Keratinocyte (primary cell): ENCODE data around the gene TRAK2. TPM values are rescaled to one million over a fixed set of nuclear protein-coding genes. Genes with fewer than 3 reads are reported as not detected.
A peak's percentile ranks its signal among the peaks of the same experiment; 100 is the strongest.

Experiments used
- DNase-seq: peaks from one replicate; pipeline ENCODE4 v3.0.0-alpha.2; 2011; ENCODE audit warnings: low read depth, missing footprints, low spot score
- FAIRE-seq: peaks from 2 replicates; lab custom pipeline; 2011; peaks lifted over from hg19 to GRCh38; lab: Jason Lieb, UNC
- H2AFZ ChIP-seq: 2 replicates; pipeline ENCODE4 v1.6.0; 2012; ENCODE audit warnings: low read length, control low read depth, inconsistent platforms; ENCODE audit not compliant: control insufficient read depth
- H3K27ac ChIP-seq: 2 replicates; pipeline ENCODE4 v1.5.1; 2011; ENCODE audit warnings: low read length; ENCODE audit not compliant: control insufficient read depth, insufficient read depth
- H3K27me3 ChIP-seq: 3 replicates; pipeline ENCODE4 v1.6.0; 2011; ENCODE audit warnings: low read length; ENCODE audit not compliant: control insufficient read depth, insufficient read depth; ENCODE audit errors: extremely low read depth
- H3K36me3 ChIP-seq, 2 experiments: 2 replicates in 1 of 2; 3 replicates in 1 of 2; pipeline ENCODE4 v1.5.1; 2011; ENCODE audit warnings: low read length in 2 of 2, mild to moderate bottlenecking in 1 of 2; ENCODE audit not compliant: control insufficient read depth in 2 of 2, insufficient read depth in 2 of 2; ENCODE audit errors: extremely low read depth in 1 of 2
- H3K4me1 ChIP-seq: 3 replicates; pipeline ENCODE4 v1.5.1; 2011; ENCODE audit warnings: low read length; ENCODE audit not compliant: control insufficient read depth, insufficient read depth; ENCODE audit errors: extremely low read depth
- H3K4me2 ChIP-seq: 3 replicates; pipeline ENCODE4 v1.6.0; 2011; ENCODE audit warnings: low read depth, low read length; ENCODE audit not compliant: control insufficient read depth, insufficient read depth; ENCODE audit errors: extremely low read depth
- H3K4me3 ChIP-seq, 3 experiments: fragments of 200-600 bp in 1 of 3; sonication (generic) in 1 of 3; 2 replicates in 2 of 3; 3 replicates in 1 of 3; pipeline ENCODE4 v1.5.1; 2011 to 2016; ENCODE audit warnings: low read length in 3 of 3, mild to moderate bottlenecking in 3 of 3, control low read depth in 2 of 3, inconsistent platforms in 1 of 3, low read depth in 1 of 3, mixed read lengths in 1 of 3, mixed run types in 1 of 3, moderate library complexity in 1 of 3; ENCODE audit not compliant: control insufficient read depth in 2 of 3, insufficient read depth in 2 of 3; ENCODE audit errors: extremely low read depth in 1 of 3
- H3K79me2 ChIP-seq: 2 replicates; pipeline ENCODE4 v1.6.0; 2012; ENCODE audit warnings: low read length; ENCODE audit not compliant: control insufficient read depth, insufficient read depth
- H3K9ac ChIP-seq: 3 replicates; pipeline ENCODE4 v1.6.0; 2011; ENCODE audit warnings: low read length; ENCODE audit not compliant: control insufficient read depth, insufficient read depth; ENCODE audit errors: extremely low read depth
- H3K9me1 ChIP-seq: 3 replicates; pipeline ENCODE4 v1.6.0; 2011; ENCODE audit warnings: low read length; ENCODE audit not compliant: control insufficient read depth, insufficient read depth; ENCODE audit errors: extremely low read depth
- H3K9me3 ChIP-seq: 2 replicates; pipeline ENCODE4 v1.5.1; 2012; ENCODE audit warnings: low read depth, low read length; ENCODE audit not compliant: control insufficient read depth
- H4K20me1 ChIP-seq: 3 replicates; pipeline ENCODE4 v1.6.0; 2011; ENCODE audit warnings: low read length; ENCODE audit not compliant: control insufficient read depth, insufficient read depth; ENCODE audit errors: extremely low read depth
- CTCF ChIP-seq, 3 experiments: IDR thresholded peaks in 1 of 3; conservative IDR thresholded peaks in 1 of 3; optimal IDR thresholded peaks in 1 of 3; 2 replicates in 2 of 3; 3 replicates in 1 of 3; pipeline versions ENCODE3 to v1.5.1; 2011; ENCODE audit warnings: low read length in 3 of 3, mild to moderate bottlenecking in 3 of 3, moderate library complexity in 2 of 3, control low read depth in 1 of 3, inconsistent platforms in 1 of 3; ENCODE audit not compliant: insufficient read depth in 2 of 3; ENCODE audit errors: extremely low read depth in 1 of 3
- EZH2 ChIP-seq: IDR thresholded peaks from one replicate; pipeline ENCODE4 v1.6.1; 2012; ENCODE audit warnings: inconsistent platforms, mild to moderate bottlenecking, low read length, moderate library complexity
- dilution Hi-C: fragments of 300-500 bp; cut with MboI; formaldehyde crosslinking; loops from one replicate; pipeline ENCODE4 v1.7.0; 2020; ENCODE audit warnings: low sequenced_read_pairs; ENCODE audit not compliant: extremely low pct_ligation_motif_present
- polyA plus RNA-seq, 5 experiments: library from polyadenylated mRNA; depleted of rRNA in 3 of 5; stranded (reverse) in 3 of 5; stranded (forward) in 1 of 5; unstranded in 1 of 5; fragments of >200 nt; gene quantifications; 1 replicate in 1 of 5; 2 replicates in 3 of 5; 3 replicates in 1 of 5; pipeline versions ENCODE4 v1.2.1 to v1.2.3, GENCODE V29; 2011 to 2012; ENCODE audit warnings: missing spikeins in 2 of 5, low read depth in 1 of 5, low replicate concordance in 1 of 5

The TRAK2 gene
- polyA plus RNA-seq, 1 donor (not counting 4 experiments of a cell fraction or from before 2014, with no cell fraction given), result 12.9 TPM

DNA sequence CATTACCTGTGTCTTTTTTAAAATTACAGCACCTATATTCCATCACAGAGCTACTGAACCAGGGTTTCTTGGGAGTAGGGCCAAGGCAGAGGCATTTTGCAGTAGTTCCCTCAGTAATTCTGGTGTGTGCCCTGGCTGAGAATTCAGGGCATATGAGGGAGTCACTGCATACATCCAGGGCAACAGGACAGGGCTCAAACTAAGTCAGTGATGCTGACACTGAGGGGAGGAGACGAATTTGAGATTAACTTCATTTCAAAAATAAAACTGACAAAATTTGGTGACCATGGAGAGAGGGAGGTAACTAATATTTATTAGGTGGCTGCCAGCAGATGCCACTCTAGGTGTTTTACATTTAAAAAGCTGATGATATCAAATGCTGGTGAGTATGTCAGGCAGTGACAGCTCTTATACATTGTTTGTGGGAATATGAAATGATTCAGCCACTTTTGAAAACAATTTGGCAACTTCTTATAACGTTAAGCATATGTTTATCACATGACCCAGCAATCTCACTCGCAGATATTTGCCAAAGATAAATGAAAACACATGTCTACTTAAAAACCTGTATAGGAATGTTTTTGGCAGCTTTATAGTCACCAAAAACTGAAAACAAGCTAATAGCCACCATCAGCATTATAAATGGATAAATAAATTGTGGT, 20.6 kb upstream of the TRAK2 start:
- H2AFZ ChIP-seq, result no peak overlapping the region
- no peak overlapping the region for H3K4me3 ChIP-seq
- no peaks in the 10 kb centered on the region for H3K9me1 ChIP-seq
- peaks cover 16% of the 10 kb centered on the region for H3K4me1 ChIP-seq
- H3K9me3 ChIP-seq, result no peaks in the 10 kb centered on the region
- FAIRE-seq, result no peak
- H3K36me3 ChIP-seq, result peaks cover 0 to 7% of the 10 kb centered on the region in 2 experiments
- no peak overlapping the region for H3K27ac ChIP-seq
- dilution Hi-C loops, result no loop called here
- no peaks in the 10 kb centered on the region for H3K79me2 ChIP-seq
- H3K4me2 ChIP-seq, result no peak overlapping the region
- no peak overlapping the region for H3K9ac ChIP-seq
- no peaks in the 10 kb centered on the region for H4K20me1 ChIP-seq
- no peak for DNase-seq
- no peaks in the 10 kb centered on the region for H3K27me3 ChIP-seq
- TF ChIP-seq CTCF (optimal IDR thresholded peaks at IDR 0.05 in 1 of 3, IDR thresholded peaks at IDR 0.05 in 1 of 3, conservative IDR thresholded peaks at IDR 0.05 in 1 of 3; ENCODE audit: extremely low read depth in 1 of 3, insufficient read depth in 2 of 3, low read length in 3 of 3) (no peak), EZH2 (no peak)

DNA sequence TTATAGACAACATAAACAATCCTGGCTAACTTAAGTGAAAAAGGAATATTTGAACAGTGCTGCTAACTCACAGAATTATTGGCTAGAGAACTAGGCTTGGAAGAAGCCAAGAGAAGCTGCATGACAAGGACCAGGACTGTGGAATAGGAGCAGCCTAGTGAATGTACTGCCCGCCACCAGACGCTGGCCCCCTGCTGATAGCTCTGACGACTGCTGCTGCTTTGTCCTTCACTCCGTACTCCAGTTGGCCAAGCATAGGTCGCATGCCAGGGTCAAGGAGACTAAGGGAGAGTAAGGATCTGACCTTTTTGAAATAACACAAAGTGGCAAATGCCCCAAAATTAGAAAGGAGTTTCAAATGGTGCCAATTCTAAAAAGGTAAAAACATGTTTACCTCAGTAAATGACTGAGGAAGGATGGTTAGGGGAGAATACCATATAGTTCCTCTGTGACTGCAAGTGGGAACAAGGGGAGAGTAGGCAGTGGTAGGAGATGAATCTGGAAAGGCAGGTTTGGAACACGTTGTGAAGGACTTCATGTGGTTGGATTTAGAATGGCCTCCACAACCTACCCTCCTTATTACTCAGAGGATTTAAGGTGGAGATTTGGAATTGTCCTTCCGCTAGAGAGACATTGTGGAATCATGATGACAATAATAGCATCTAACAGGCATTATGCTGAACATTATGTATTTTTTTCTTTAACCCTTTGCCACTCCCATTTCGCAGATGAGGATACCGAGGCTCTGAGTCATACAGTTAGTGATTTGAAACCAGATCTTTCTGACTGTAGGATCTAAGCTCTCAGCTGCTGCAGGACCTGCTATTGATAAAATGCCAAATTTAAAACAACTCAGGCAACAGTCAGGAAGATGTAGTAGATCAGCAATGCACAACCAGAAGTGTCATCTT, 19.8 kb upstream of the TRAK2 start:
- Histone ChIP-seq H3K9me1 (no peaks in the 10 kb centered on the region), H3K9me3 (no peaks in the 10 kb centered on the region), H3K9ac (no peak overlapping the region), H2AFZ (no peak overlapping the region), H3K27ac (no peak overlapping the region), H3K4me3 (no peak overlapping the region), H4K20me1 (no peaks in the 10 kb centered on the region), H3K79me2 (no peaks in the 10 kb centered on the region), H3K4me2 (no peak overlapping the region), H3K27me3 (no peaks in the 10 kb centered on the region), H3K36me3 (peaks cover 0 to 7% of the 10 kb centered on the region in 2 experiments), H3K4me1 (peaks cover 16% of the 10 kb centered on the region)
- peak; percentile 69 for FAIRE-seq
- TF ChIP-seq EZH2 (no peak), CTCF (optimal IDR thresholded peaks at IDR 0.05 in 1 of 3, IDR thresholded peaks at IDR 0.05 in 1 of 3, conservative IDR thresholded peaks at IDR 0.05 in 1 of 3; ENCODE audit: extremely low read depth in 1 of 3, insufficient read depth in 2 of 3, low read length in 3 of 3) (no peak)
- dilution Hi-C loops, result no loop called here
- no peak for DNase-seq
